ENCODE results near the gene F2. TPM values are rescaled to one million over a fixed set of nuclear protein-coding genes. Genes with fewer than 3 reads are reported as not detected.

Gene F2
- total RNA-seq, 1 donor from 2014 or later = 1,408 TPM

Other genes starting within 250 kb of the F2 start
- gene AMBRA1, start 125.2 kb upstream of the F2 start, total RNA-seq = 14.7 TPM
- 2.8 TPM for gene HARBI1, start 102.0 kb upstream of the F2 start, total RNA-seq
- 43.0 TPM for gene ATG13, start 101.7 kb upstream of the F2 start, total RNA-seq
- gene ARHGAP1, start 18.6 kb upstream of the F2 start, total RNA-seq = 29.3 TPM
- gene ZNF408, start 18.2 kb upstream of the F2 start, total RNA-seq = 9.4 TPM
- gene CKAP5, start 127.1 kb downstream of the F2 start, total RNA-seq = 19.5 TPM
- 0.50 TPM for gene LRP4, start 199.3 kb downstream of the F2 start, total RNA-seq
- gene CSTPP1, start 217.5 kb downstream of the F2 start, total RNA-seq = 4.1 TPM